Endothelial cell of umbilical vein (primary cell): ENCODE results near the gene TYW1. TPM values are rescaled to one million over a fixed set of nuclear protein-coding genes. Genes with fewer than 3 reads are reported as not detected.
"Not testable (repeated sequence)": the region's sequence is repeated elsewhere in the genome, so short reads cannot be mapped to it uniquely, and the experiment has no call there.

ENCODE experiments used
- BruUV-seq: library from RNA; stranded (reverse); fragments of 400-500 nt; replicated peaks from 2 replicates; lab custom pipeline; 2021; lab: Mats Ljungman, UMichigan
- CTCF ChIA-PET: fragments of 300-600, 350-600 bp; sonication (Branson Sonifier 250); formaldehyde crosslinking; loops from one replicate; lab custom pipeline; 2021; ENCODE audit warnings: antibody characterized with exemption, inconsistent platforms; lab: Charles Lee
- POLR2A ChIA-PET: fragments of 300-600, 350-600 bp; sonication (Branson Sonifier 250); formaldehyde crosslinking; loops from one replicate; lab custom pipeline; 2021; ENCODE audit warnings: antibody characterized with exemption, inconsistent platforms; lab: Charles Lee
- DNase-seq: peaks from one replicate; pipeline ENCODE4 v3.0.0-alpha.2; 2011; ENCODE audit warnings: low read depth, low spot score
- FAIRE-seq: peaks from 2 replicates; lab custom pipeline; 2011; peaks lifted over from hg19 to GRCh38; lab: Jason Lieb, UNC
- H2AFZ ChIP-seq: 2 replicates; pipeline ENCODE4 v1.6.0; 2012; ENCODE audit warnings: low read depth, low read length, control low read depth, inconsistent platforms
- H3K27ac ChIP-seq: 2 replicates; pipeline ENCODE4 v1.5.1; 2011; ENCODE audit warnings: low read depth, mild to moderate bottlenecking, control low read depth, low read length, moderate library complexity; ENCODE audit not compliant: insufficient read depth
- H3K27me3 ChIP-seq, 2 experiments: 2 replicates each; pipeline versions ENCODE4 v1.6.0 to v1.6.1; 2011; ENCODE audit warnings: low read length in 2 of 2, mixed read lengths in 1 of 2; ENCODE audit not compliant: control insufficient read depth in 2 of 2, insufficient read depth in 2 of 2
- H3K36me3 ChIP-seq, 2 experiments: 2 replicates in 1 of 2; 3 replicates in 1 of 2; pipeline ENCODE4 v1.5.1; 2011; ENCODE audit warnings: low read length in 2 of 2, mild to moderate bottlenecking in 1 of 2, moderate library complexity in 1 of 2; ENCODE audit not compliant: control insufficient read depth in 2 of 2, insufficient read depth in 2 of 2; ENCODE audit errors: extremely low read depth in 1 of 2
- H3K4me1 ChIP-seq: 3 replicates; pipeline ENCODE4 v1.5.1; 2011; ENCODE audit warnings: mild to moderate bottlenecking, low read length; ENCODE audit not compliant: control insufficient read depth, insufficient read depth; ENCODE audit errors: extremely low read depth
- H3K4me2 ChIP-seq: 2 replicates; pipeline ENCODE4 v1.6.1; 2011; ENCODE audit warnings: low read length, control low read depth, mixed read lengths; ENCODE audit not compliant: insufficient read depth
- H3K4me3 ChIP-seq, 3 experiments: fragments of 200-600 bp in 1 of 3; sonication (generic), shearing (Covaris generic) in 1 of 3; replicated peaks in 1 of 3; 2 replicates each; pipeline ENCODE4 v1.5.1; 2011 to 2016; ENCODE audit warnings: control low read depth in 3 of 3, low read length in 3 of 3, mild to moderate bottlenecking in 2 of 3, inconsistent platforms in 1 of 3, low read depth in 1 of 3, moderate library complexity in 1 of 3; ENCODE audit not compliant: insufficient read depth in 1 of 3
- H3K79me2 ChIP-seq: 2 replicates; pipeline ENCODE4 v1.6.0; 2012; ENCODE audit warnings: low read length, inconsistent platforms; ENCODE audit not compliant: control insufficient read depth, insufficient read depth
- H3K9ac ChIP-seq: replicated peaks from 2 replicates; pipeline ENCODE3; 2011; ENCODE audit warnings: low read length, control low read depth; ENCODE audit not compliant: insufficient read depth; ENCODE audit errors: extremely low read depth
- H3K9me1 ChIP-seq: replicated peaks from 3 replicates; pipeline ENCODE4 v1.6.0; 2011; ENCODE audit warnings: mild to moderate bottlenecking, low read length; ENCODE audit not compliant: control insufficient read depth, insufficient read depth; ENCODE audit errors: extremely low read depth
- H3K9me3 ChIP-seq: replicated peaks from 2 replicates; pipeline ENCODE4 v1.5.1; 2012; ENCODE audit warnings: low read length, inconsistent platforms; ENCODE audit not compliant: control insufficient read depth, insufficient read depth
- H4K20me1 ChIP-seq: replicated peaks from 2 replicates; pipeline ENCODE3; 2011; ENCODE audit warnings: mild to moderate bottlenecking, low read length; ENCODE audit not compliant: control insufficient read depth, insufficient read depth; ENCODE audit errors: extremely low read depth
- EZH2 ChIP-seq: IDR thresholded peaks from 2 replicates; pipeline ENCODE4 v1.6.1; 2012; ENCODE audit warnings: borderline replicate concordance, low read depth, mild to moderate bottlenecking, moderate library complexity, low read length, inconsistent platforms; ENCODE audit not compliant: severe bottlenecking
- FOS ChIP-seq: IDR thresholded peaks from 2 replicates; pipeline ENCODE4 v1.6.1; 2011; ENCODE audit warnings: mild to moderate bottlenecking, low read length, moderate library complexity, borderline replicate concordance; ENCODE audit not compliant: insufficient read depth
- GATA2 ChIP-seq: IDR thresholded peaks from 2 replicates; pipeline ENCODE4 v1.7.0; 2011; ENCODE audit warnings: low read depth, mild to moderate bottlenecking, moderate library complexity, mixed read lengths, low read length; ENCODE audit not compliant: insufficient read length, insufficient read depth
- JUN ChIP-seq: IDR thresholded peaks from 2 replicates; pipeline ENCODE4 v1.6.1; 2011; ENCODE audit warnings: borderline replicate concordance, low read depth; ENCODE audit not compliant: insufficient read length, insufficient read depth
- MYC ChIP-seq: IDR thresholded peaks from one replicate; pipeline ENCODE4 v1.6.1; 2011; ENCODE audit warnings: mild to moderate bottlenecking, low read depth, low read length
- POLR2A ChIP-seq: IDR thresholded peaks from 2 replicates; pipeline ENCODE4 v1.6.1; 2012; ENCODE audit warnings: low read depth, mild to moderate bottlenecking, control low read depth, low read length
- POLR2AphosphoS5 ChIP-seq: IDR thresholded peaks from 2 replicates; pipeline ENCODE4 v1.6.1; 2012; ENCODE audit warnings: low read depth, mild to moderate bottlenecking, control low read depth, low read length, moderate library complexity; ENCODE audit not compliant: insufficient read depth
- dilution Hi-C: fragments of 300-500 bp; cut with MboI; formaldehyde crosslinking; loops from one replicate; pipeline ENCODE4 v1.15.0; 2019; ENCODE audit warnings: low sequenced_read_pairs; ENCODE audit not compliant: extremely low pct_ligation_motif_present
- intact Hi-C: fragments of 100-400 bp; cut with micrococcal nuclease; formaldehyde crosslinking; loops from one replicate; pipeline ENCODE4 v1.10.0; 2022
- polyA plus RNA-seq, 4 experiments: library from polyadenylated mRNA; depleted of rRNA in 3 of 4; stranded (reverse) in 3 of 4; unstranded in 1 of 4; fragments of >200 nt; gene quantifications; 2 replicates each; pipeline versions ENCODE4 v1.2.1 to v1.2.3, GENCODE V29; 2011 to 2012; ENCODE audit warnings: missing spikeins in 1 of 4
- total RNA-seq: library from RNA; stranded (reverse); gene quantifications from 2 replicates; pipeline ENCODE4 v1.2.3, GENCODE V29; 2021
- TF ChIP-seq, protein P1 (sequence below): IDR thresholded peaks from 2 replicates; pipeline ENCODE4 v1.6.1; 2011; ENCODE audit not compliant: insufficient read depth, insufficient read length
- TF ChIP-seq, protein P2 (sequence below), 2 donors: IDR thresholded peaks; 1 replicate in 1 of 2; 2 replicates in 1 of 2; pipeline ENCODE4 v1.5.1; 2011; ENCODE audit warnings: low read length in 2 of 2, mild to moderate bottlenecking in 2 of 2, moderate library complexity in 2 of 2, control low read depth in 1 of 2, inconsistent platforms in 1 of 2, low read depth in 1 of 2; ENCODE audit not compliant: insufficient read depth in 1 of 2; ENCODE audit errors: extremely low read depth in 1 of 2

TYW1 gene
- total and polyA plus RNA-seq, 2 donors (not counting 3 experiments of a cell fraction or from before 2014, with no cell fraction given), result 7.7 to 15.9 TPM

DNA sequence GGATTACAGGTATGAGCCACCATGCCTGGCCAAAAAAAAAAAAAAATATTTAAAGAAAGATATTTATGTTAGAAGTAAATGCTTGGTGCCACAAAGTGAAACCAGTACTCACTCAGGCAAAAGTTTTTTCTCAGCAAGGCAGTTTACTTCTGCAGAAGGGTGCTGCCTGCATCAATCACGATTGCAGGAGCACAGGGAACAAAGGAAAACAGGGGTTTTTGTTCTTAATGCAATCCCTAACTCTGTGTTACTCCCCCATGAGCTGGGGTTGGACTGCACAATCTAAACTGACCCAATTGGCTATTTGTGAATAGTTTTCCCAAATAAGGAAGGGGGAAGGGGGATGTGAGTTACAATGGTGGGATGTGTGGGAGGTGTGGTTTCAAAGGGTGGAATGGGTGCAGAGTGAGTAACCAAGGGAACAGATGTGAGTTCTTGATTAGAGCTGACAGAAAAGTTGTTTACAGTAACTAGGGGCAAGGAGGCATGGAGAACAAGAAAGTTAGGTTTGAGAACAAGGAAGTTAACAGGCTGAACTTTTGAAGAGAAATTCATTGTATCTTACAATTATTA lies 255.4 kb downstream of the TYW1 start:
- CTCF ChIA-PET, result no interaction called here
- no peak overlapping the region for H2AFZ ChIP-seq
- H3K9me1 ChIP-seq, result no peaks in the 10 kb centered on the region
- intact Hi-C loops (no loop called here), dilution Hi-C loops (no loop called here)
- H3K4me3 ChIP-seq, result no peak overlapping the region
- POLR2A ChIA-PET, result no interaction called here
- DNase-seq (no peak), FAIRE-seq (no peak)
- H3K9ac ChIP-seq, result no peak overlapping the region
- no TSS peak for BruUV-seq
- H4K20me1 ChIP-seq, result no peaks in the 10 kb centered on the region
- no peak overlapping the region for H3K27ac ChIP-seq
- no peaks in the 10 kb centered on the region for H3K9me3 ChIP-seq
- no peaks in the 10 kb centered on the region for H3K4me1 ChIP-seq
- H3K36me3 ChIP-seq, result no peaks in the 10 kb centered on the region
- TF ChIP-seq EZH2 (no peak), JUN (no peak), MYC (no peak), POLR2AphosphoS5 (no peak), POLR2A (no peak), GATA2 (no peak), FOS (no peak)
- TF ChIP-seq, protein P1, sequence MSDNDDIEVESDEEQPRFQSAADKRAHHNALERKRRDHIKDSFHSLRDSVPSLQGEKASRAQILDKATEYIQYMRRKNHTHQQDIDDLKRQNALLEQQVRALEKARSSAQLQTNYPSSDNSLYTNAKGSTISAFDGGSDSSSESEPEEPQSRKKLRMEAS, result no peak
- TF ChIP-seq, protein P2, sequence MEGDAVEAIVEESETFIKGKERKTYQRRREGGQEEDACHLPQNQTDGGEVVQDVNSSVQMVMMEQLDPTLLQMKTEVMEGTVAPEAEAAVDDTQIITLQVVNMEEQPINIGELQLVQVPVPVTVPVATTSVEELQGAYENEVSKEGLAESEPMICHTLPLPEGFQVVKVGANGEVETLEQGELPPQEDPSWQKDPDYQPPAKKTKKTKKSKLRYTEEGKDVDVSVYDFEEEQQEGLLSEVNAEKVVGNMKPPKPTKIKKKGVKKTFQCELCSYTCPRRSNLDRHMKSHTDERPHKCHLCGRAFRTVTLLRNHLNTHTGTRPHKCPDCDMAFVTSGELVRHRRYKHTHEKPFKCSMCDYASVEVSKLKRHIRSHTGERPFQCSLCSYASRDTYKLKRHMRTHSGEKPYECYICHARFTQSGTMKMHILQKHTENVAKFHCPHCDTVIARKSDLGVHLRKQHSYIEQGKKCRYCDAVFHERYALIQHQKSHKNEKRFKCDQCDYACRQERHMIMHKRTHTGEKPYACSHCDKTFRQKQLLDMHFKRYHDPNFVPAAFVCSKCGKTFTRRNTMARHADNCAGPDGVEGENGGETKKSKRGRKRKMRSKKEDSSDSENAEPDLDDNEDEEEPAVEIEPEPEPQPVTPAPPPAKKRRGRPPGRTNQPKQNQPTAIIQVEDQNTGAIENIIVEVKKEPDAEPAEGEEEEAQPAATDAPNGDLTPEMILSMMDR (IDR thresholded peaks at IDR 0.05; ENCODE audit: extremely low read depth in 1 of 2, insufficient read depth in 1 of 2, low read depth in 1 of 2, low read length in 2 of 2), result no peak
- H3K4me2 ChIP-seq, result no peak overlapping the region
- no peaks in the 10 kb centered on the region for H3K27me3 ChIP-seq
- no peaks in the 10 kb centered on the region for H3K79me2 ChIP-seq

- FAIRE-seq, H2AFZ ChIP-seq, DNase-seq, CTCF ChIA-PET, H3K9me3 ChIP-seq, BruUV-seq, H3K9ac ChIP-seq, H3K27me3 ChIP-seq, H3K4me3 ChIP-seq, intact Hi-C loops, H3K4me2 ChIP-seq, H3K79me2 ChIP-seq, H3K36me3 ChIP-seq, H4K20me1 ChIP-seq, H3K4me1 ChIP-seq, H3K9me1 ChIP-seq, dilution Hi-C loops, H3K27ac ChIP-seq, POLR2A ChIA-PET: not testable (repeated sequence)
Observed at GRCh38 chr7:67255076-67255475, 258.4 kb downstream of the TYW1 start.

DNA sequence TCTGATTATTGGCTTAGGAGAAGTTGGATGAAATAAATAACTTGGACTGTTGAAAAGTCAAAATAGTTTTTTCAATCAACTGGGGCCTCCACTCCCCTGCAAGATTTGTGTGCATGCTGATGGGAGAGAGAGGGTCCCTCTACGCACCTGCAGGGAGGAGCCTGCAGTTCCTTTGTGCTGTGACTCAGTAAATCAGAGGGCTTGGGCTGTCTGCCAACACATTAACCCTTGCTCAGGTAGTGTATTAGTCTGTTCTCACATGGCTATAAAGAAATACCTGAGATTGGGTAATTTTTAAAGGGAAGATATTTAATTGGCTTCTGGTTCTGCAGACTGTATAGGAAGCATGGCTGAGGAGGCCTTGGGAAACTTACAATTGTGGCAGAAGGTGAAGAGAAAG lies 261.1 kb downstream of the TYW1 start:
- H3K9me1 ChIP-seq, H3K27ac ChIP-seq, H3K36me3 ChIP-seq, H3K4me2 ChIP-seq, dilution Hi-C loops, H3K9ac ChIP-seq, BruUV-seq, POLR2A ChIA-PET, intact Hi-C loops, CTCF ChIA-PET, H2AFZ ChIP-seq, FAIRE-seq, H3K79me2 ChIP-seq, H3K4me1 ChIP-seq, DNase-seq, H3K27me3 ChIP-seq, H3K9me3 ChIP-seq, H3K4me3 ChIP-seq, H4K20me1 ChIP-seq: not testable (repeated sequence)
